Measurements from ENCODE around the gene EFCAB12. TPM values are rescaled to one million over a fixed set of nuclear protein-coding genes. Genes with fewer than 3 reads are reported as not detected.

The EFCAB12 gene
- total and polyA plus RNA-seq, 2 of the 13 experiments (the other 11 are each of a cell fraction or from before 2014, with no cell fraction given), result 0.31 to 2.4 TPM

GRCh38 chr3:129475863-129476262, 47.4 kb upstream of the EFCAB12 start:
- WGBS (ENCODE audit: low lambda C conversion rate), result 97% methylated on average over 3 of the region's 3 CpGs

GRCh38 chr3:129474984-129475804, 46.8 kb upstream of the EFCAB12 start:
- Histone ChIP-seq H3K27ac (ENCODE audit: extremely low read length, insufficient read depth, low read length) (no peak overlapping the region), H3K9me3 (ENCODE audit: low read length) (no peaks in the 10 kb centered on the region), H3K4me1 (ENCODE audit: insufficient read depth, low read length) (peaks cover 14% of the 10 kb centered on the region), H3K27me3 (ENCODE audit: control insufficient read depth in 1 of 2, insufficient read depth in 2 of 2, low read length in 2 of 2) (no peaks in the 10 kb centered on the region), H3K36me3 (replicated peaks in 1 of 2; ENCODE audit: control insufficient read depth in 1 of 2, insufficient read depth in 2 of 2, low read length in 2 of 2) (peaks cover 16 to 29% of the 10 kb centered on the region in 2 experiments), H4K20me1 (ENCODE audit: insufficient read depth, low read length) (no peaks in the 10 kb centered on the region), H3K79me2 (ENCODE audit: insufficient read depth, low read length) (no peaks in the 10 kb centered on the region), H3K4me2 (ENCODE audit: low read depth, low read length) (no peak overlapping the region), H3K9ac (ENCODE audit: insufficient read depth, low read depth, low read length) (no peak overlapping the region), H3K4me3 (replicated peaks in 1 of 3; ENCODE audit: insufficient read depth in 1 of 3, low read depth in 2 of 3, low read length in 3 of 3) (no peak overlapping the region), H2AFZ (ENCODE audit: low read length) (no peak overlapping the region)
- CTCF ChIA-PET (ENCODE audit: low intra/inter-chr PET ratio, low total read pairs), result no interaction called here
- WGBS (ENCODE audit: low lambda C conversion rate), result 95% methylated on average over 10 of the region's 10 CpGs
- no peak for DNase-seq (ENCODE audit: low spot score)
- FAIRE-seq, result no peak
- in situ Hi-C loops (cut with HindIII; ENCODE audit: extremely low pct_ligation_motif_present, low pct_unique_long_range_greater_than_20kb), result no loop called here
- intact Hi-C loops (cut with micrococcal nuclease; ENCODE audit: unreplicated experiment), result no loop called here
- ATAC-seq, result no peak
- no TSS peak for BruUV-seq (replicated peaks)
- POLR2A ChIA-PET, result no interaction called here
- no peak for TF ChIP-seq PAXIP1 (CRISPR knock-in tag; conservative IDR thresholded peaks at IDR 0.05)
- no peak for TF ChIP-seq SNRNP70 (IDR thresholded peaks at IDR 0.05; ENCODE audit: low read depth, low read length)
- TF ChIP-seq ZNF747 (CRISPR knock-in tag; IDR thresholded peaks at IDR 0.05; ENCODE audit: borderline replicate concordance), result no peak
- no peak for TF ChIP-seq JARID2 (CRISPR knock-in tag; IDR thresholded peaks at IDR 0.05; ENCODE audit: insufficient replicate concordance)
- no peak for TF ChIP-seq KAT7 (CRISPR knock-in tag; IDR thresholded peaks at IDR 0.05; ENCODE audit: borderline replicate concordance)
- TF ChIP-seq MEIS1 (CRISPR knock-in tag; IDR thresholded peaks at IDR 0.05; ENCODE audit: borderline replicate concordance), result no peak
- TF ChIP-seq FIP1L1 (IDR thresholded peaks at IDR 0.05; ENCODE audit: borderline replicate concordance, insufficient read depth, low read depth, low read length), result no peak
- TF ChIP-seq ATF3 (CRISPR knock-in tag; IDR thresholded peaks at IDR 0.05), result no peak
- no peak for TF ChIP-seq LBX2 (CRISPR knock-in tag; IDR thresholded peaks at IDR 0.05; ENCODE audit: borderline replicate concordance)
- TF ChIP-seq IKZF5 (CRISPR knock-in tag; IDR thresholded peaks at IDR 0.05), result no peak

More at GRCh38 chr3:129475863-129476262, 47.4 kb upstream of the EFCAB12 start:
- ChIA-PET POLR2A (no interaction called here), CTCF (ENCODE audit: low intra/inter-chr PET ratio, low total read pairs) (no interaction called here)
- H3K27me3 ChIP-seq (ENCODE audit: control insufficient read depth in 1 of 2, insufficient read depth in 2 of 2, low read length in 2 of 2), result no peaks in the 10 kb centered on the region
- no peaks in the 10 kb centered on the region for H3K9me3 ChIP-seq (ENCODE audit: low read length)
- peaks cover 16 to 34% of the 10 kb centered on the region in 2 experiments for H3K36me3 ChIP-seq (replicated peaks in 1 of 2; ENCODE audit: control insufficient read depth in 1 of 2, insufficient read depth in 2 of 2, low read length in 2 of 2)
- peaks cover 14% of the 10 kb centered on the region for H3K4me1 ChIP-seq (ENCODE audit: insufficient read depth, low read length)
- H2AFZ ChIP-seq (ENCODE audit: low read length), result no peak overlapping the region
- H3K27ac ChIP-seq (ENCODE audit: extremely low read length, insufficient read depth, low read length), result no peak overlapping the region
- TF ChIP-seq ZNF205 (CRISPR knock-in tag; IDR thresholded peaks at IDR 0.05) (no peak), BORCS8-MEF2B (CRISPR knock-in tag; IDR thresholded peaks at IDR 0.05) (no peak)
- FAIRE-seq (no peak), DNase-seq (ENCODE audit: low spot score) (no peak), ATAC-seq (no peak)
- no peak overlapping the region for H3K4me3 ChIP-seq (replicated peaks in 1 of 3; ENCODE audit: insufficient read depth in 1 of 3, low read depth in 2 of 3, low read length in 3 of 3)
- no peaks in the 10 kb centered on the region for H4K20me1 ChIP-seq (ENCODE audit: insufficient read depth, low read length)
- no peaks in the 10 kb centered on the region for H3K79me2 ChIP-seq (ENCODE audit: insufficient read depth, low read length)
- no peak overlapping the region for H3K4me2 ChIP-seq (ENCODE audit: low read depth, low read length)
- no TSS peak for BruUV-seq (replicated peaks)
- no peak overlapping the region for H3K9ac ChIP-seq (ENCODE audit: insufficient read depth, low read depth, low read length)
- intact Hi-C loops (cut with micrococcal nuclease; ENCODE audit: unreplicated experiment) (no loop called here), in situ Hi-C loops (cut with HindIII; ENCODE audit: extremely low pct_ligation_motif_present, low pct_unique_long_range_greater_than_20kb) (no loop called here)

All from HepG2 (cell line).